AG10803 (cell line): ENCODE measurements around the gene GABRP.
"Not testable (repeated sequence)": the region's sequence is repeated elsewhere in the genome, so short reads cannot be mapped to it uniquely, and the experiment has no call there.

ENCODE experiments used
- DNase-seq: peaks from one replicate; pipeline ENCODE4 v3.0.0; 2010; ENCODE audit warnings: low read depth
- H3K4me3 ChIP-seq: 2 replicates; pipeline ENCODE4 v1.5.1; 2011; ENCODE audit warnings: mild to moderate bottlenecking, low read length, control low read depth
- CTCF ChIP-seq: conservative IDR thresholded peaks from 2 replicates; pipeline ENCODE4 v1.5.1; 2011; ENCODE audit warnings: mild to moderate bottlenecking, low read length, control low read depth, inconsistent platforms

GABRP gene

GRCh38 chr5:170749911-170750431 lies 33.6 kb upstream of the GABRP start:
- no peak for DNase-seq
- no peak for TF ChIP-seq CTCF
- H3K4me3 ChIP-seq = no peak overlapping the region

GRCh38 chr5:170750791-170751190 lies 32.7 kb upstream of the GABRP start:
- no peak overlapping the region for H3K4me3 ChIP-seq
- no peak for DNase-seq
- no peak for TF ChIP-seq CTCF

GRCh38 chr5:170751631-170752030 lies 31.9 kb upstream of the GABRP start:
- DNase-seq = no peak
- H3K4me3 ChIP-seq = no peak overlapping the region
- no peak for TF ChIP-seq CTCF

- no peak for TF ChIP-seq CTCF
- no peak for DNase-seq
- H3K4me3 ChIP-seq = no peak overlapping the region
Measured at GRCh38 chr5:170752257-170753215, 31.0 kb upstream of the GABRP start.

- DNase-seq = no peak
- no peak overlapping the region for H3K4me3 ChIP-seq
- no peak for TF ChIP-seq CTCF
Measured at GRCh38 chr5:170753311-170753710, 30.2 kb upstream of the GABRP start.

- not testable (repeated sequence) for H3K4me3 ChIP-seq, DNase-seq
Measured at GRCh38 chr5:170754508-170754907, 29.0 kb upstream of the GABRP start.

- DNase-seq = no peak
- TF ChIP-seq CTCF = no peak
Measured at GRCh38 chr5:170755679-170756456, 27.7 kb upstream of the GABRP start.

More at GRCh38 chr5:170755679-170756456, 27.7 kb upstream of the GABRP start:
- no peak overlapping the region for H3K4me3 ChIP-seq
